T-helper 1 cell treated with Interleukin-12 subunit alpha and Interleukin-12 subunit beta and Interleukin-4 antibody, amounts not matched to agents 30 μg/mL and 1 μg/mL, for 36 hours (primary cell): ENCODE data around the gene RER1.
A peak's percentile ranks its signal among the peaks of the same experiment; 100 is the strongest.

ENCODE experiments used
- H3K27ac Mint-ChIP-seq: one replicate; pipeline ENCODE4 v1.8.0; 2021; ENCODE audit warnings: mild to moderate bottlenecking, mixed read lengths
- H3K27me3 Mint-ChIP-seq: one replicate; pipeline ENCODE4 v1.8.0; 2021; ENCODE audit warnings: low read depth, mixed read lengths
- H3K36me3 Mint-ChIP-seq: one replicate; pipeline ENCODE4 v1.8.0; 2021; ENCODE audit warnings: low read depth, mixed read lengths
- H3K4me1 Mint-ChIP-seq: one replicate; pipeline ENCODE4 v1.8.0; 2021; ENCODE audit warnings: low read depth, mixed read lengths
- H3K4me3 Mint-ChIP-seq: one replicate; pipeline ENCODE4 v1.8.0; 2021; ENCODE audit warnings: mild to moderate bottlenecking, moderate library complexity, mixed read lengths
- H3K9me3 Mint-ChIP-seq: one replicate; pipeline ENCODE4 v1.8.0; 2021; ENCODE audit warnings: mixed read lengths

Gene RER1

GRCh38 chr1:2413495-2414296, 22.1 kb downstream of the RER1 start:
- H3K36me3 Mint-ChIP-seq, result peaks cover 2% of the 10 kb centered on the region
- peak overlapping the region; percentile 76 for H3K4me3 Mint-ChIP-seq
- peaks cover 28% of the 10 kb centered on the region for H3K4me1 Mint-ChIP-seq
- H3K9me3 Mint-ChIP-seq, result no peaks in the 10 kb centered on the region
- H3K27ac Mint-ChIP-seq, result peak overlapping the region; percentile 91
- H3K27me3 Mint-ChIP-seq, result no peaks in the 10 kb centered on the region

- Mint-ChIP-seq H3K36me3 (peaks cover 2% of the 10 kb centered on the region), H3K27me3 (no peaks in the 10 kb centered on the region), H3K4me1 (peaks cover 28% of the 10 kb centered on the region), H3K27ac (peak overlapping the region; percentile 91), H3K9me3 (no peaks in the 10 kb centered on the region), H3K4me3 (peak overlapping the region; percentile 76)
Observed at GRCh38 chr1:2414297-2414958, 22.8 kb downstream of the RER1 start.

- peaks cover 2% of the 10 kb centered on the region for H3K36me3 Mint-ChIP-seq
- peaks cover 27% of the 10 kb centered on the region for H3K4me1 Mint-ChIP-seq
- peak overlapping the region; percentile 94 for H3K27ac Mint-ChIP-seq
Observed at GRCh38 chr1:2415337-2415736, 23.7 kb downstream of the RER1 start.

GRCh38 chr1:2415801-2416208, 24.2 kb downstream of the RER1 start:
- no peaks in the 10 kb centered on the region for H3K9me3 Mint-ChIP-seq
- H3K4me1 Mint-ChIP-seq, result peaks cover 23% of the 10 kb centered on the region
- H3K4me3 Mint-ChIP-seq, result peak overlapping the region; percentile 86
- peak overlapping the region; percentile 94 for H3K27ac Mint-ChIP-seq
- H3K36me3 Mint-ChIP-seq, result peaks cover 2% of the 10 kb centered on the region
- no peaks in the 10 kb centered on the region for H3K27me3 Mint-ChIP-seq

More at GRCh38 chr1:2415337-2415736, 23.7 kb downstream of the RER1 start:
- Mint-ChIP-seq H3K9me3 (no peaks in the 10 kb centered on the region), H3K27me3 (no peaks in the 10 kb centered on the region), H3K4me3 (peak overlapping the region; percentile 86)

- peak overlapping the region; percentile 94 for H3K27ac Mint-ChIP-seq
- no peaks in the 10 kb centered on the region for H3K9me3 Mint-ChIP-seq
- peaks cover 23% of the 10 kb centered on the region for H3K4me1 Mint-ChIP-seq
- H3K27me3 Mint-ChIP-seq, result no peaks in the 10 kb centered on the region
- H3K36me3 Mint-ChIP-seq, result peaks cover 2% of the 10 kb centered on the region
- peak overlapping the region; percentile 86 for H3K4me3 Mint-ChIP-seq
Observed at GRCh38 chr1:2416403-2416802, 24.8 kb downstream of the RER1 start.

GRCh38 chr1:2417083-2417832, 25.6 kb downstream of the RER1 start:
- Mint-ChIP-seq H3K27me3 (no peaks in the 10 kb centered on the region), H3K4me1 (peaks cover 23% of the 10 kb centered on the region), H3K4me3 (peak overlapping the region; percentile 86), H3K9me3 (no peaks in the 10 kb centered on the region), H3K36me3 (peaks cover 2% of the 10 kb centered on the region), H3K27ac (peak overlapping the region; percentile 94)

- no peak overlapping the region for H3K4me3 Mint-ChIP-seq
- H3K4me1 Mint-ChIP-seq, result peaks cover 23% of the 10 kb centered on the region
- no peaks in the 10 kb centered on the region for H3K27me3 Mint-ChIP-seq
- no peak overlapping the region for H3K27ac Mint-ChIP-seq
- H3K36me3 Mint-ChIP-seq, result peaks cover 2% of the 10 kb centered on the region
- H3K9me3 Mint-ChIP-seq, result peaks cover 1% of the 10 kb centered on the region
Observed at GRCh38 chr1:2417833-2418225, 26.2 kb downstream of the RER1 start.

- Mint-ChIP-seq H3K36me3 (peaks cover 2% of the 10 kb centered on the region), H3K27me3 (no peaks in the 10 kb centered on the region), H3K4me1 (peaks cover 23% of the 10 kb centered on the region), H3K27ac (no peak overlapping the region), H3K9me3 (peaks cover 5% of the 10 kb centered on the region), H3K4me3 (no peak overlapping the region)
Observed at GRCh38 chr1:2418791-2419320, 27.2 kb downstream of the RER1 start.

GRCh38 chr1:2419416-2419815, 27.8 kb downstream of the RER1 start:
- Mint-ChIP-seq H3K27ac (no peak overlapping the region), H3K27me3 (no peaks in the 10 kb centered on the region), H3K36me3 (peaks cover 2% of the 10 kb centered on the region), H3K4me1 (peaks cover 18% of the 10 kb centered on the region), H3K9me3 (peaks cover 5% of the 10 kb centered on the region), H3K4me3 (no peak overlapping the region)

- Mint-ChIP-seq H3K36me3 (no peaks in the 10 kb centered on the region), H3K4me1 (no peaks in the 10 kb centered on the region), H3K9me3 (peaks cover 5% of the 10 kb centered on the region), H3K27me3 (no peaks in the 10 kb centered on the region), H3K4me3 (no peak overlapping the region), H3K27ac (no peak overlapping the region)
Observed at GRCh38 chr1:2422523-2422922, 30.9 kb downstream of the RER1 start.

- Mint-ChIP-seq H3K27ac (no peak overlapping the region), H3K27me3 (no peaks in the 10 kb centered on the region), H3K36me3 (peaks cover 2% of the 10 kb centered on the region), H3K4me1 (no peaks in the 10 kb centered on the region), H3K9me3 (peaks cover 10% of the 10 kb centered on the region), H3K4me3 (no peak overlapping the region)
Observed at GRCh38 chr1:2425892-2426291, 34.3 kb downstream of the RER1 start.

- no peak overlapping the region for H3K27ac Mint-ChIP-seq
- H3K4me1 Mint-ChIP-seq, result no peaks in the 10 kb centered on the region
- H3K4me3 Mint-ChIP-seq, result no peak overlapping the region
- peaks cover 2% of the 10 kb centered on the region for H3K36me3 Mint-ChIP-seq
- no peaks in the 10 kb centered on the region for H3K27me3 Mint-ChIP-seq
- H3K9me3 Mint-ChIP-seq, result peaks cover 10% of the 10 kb centered on the region
Observed at GRCh38 chr1:2426540-2426939, 34.9 kb downstream of the RER1 start.

- no peaks in the 10 kb centered on the region for H3K4me1 Mint-ChIP-seq
- H3K9me3 Mint-ChIP-seq, result peaks cover 10% of the 10 kb centered on the region
- no peaks in the 10 kb centered on the region for H3K27me3 Mint-ChIP-seq
- peaks cover 2% of the 10 kb centered on the region for H3K36me3 Mint-ChIP-seq
- no peak overlapping the region for H3K27ac Mint-ChIP-seq
- no peak overlapping the region for H3K4me3 Mint-ChIP-seq
Observed at GRCh38 chr1:2427051-2427450, 35.4 kb downstream of the RER1 start.

- Mint-ChIP-seq H3K4me1 (no peaks in the 10 kb centered on the region), H3K27ac (no peak overlapping the region), H3K4me3 (no peak overlapping the region), H3K36me3 (peaks cover 2% of the 10 kb centered on the region), H3K9me3 (peaks cover 7% of the 10 kb centered on the region), H3K27me3 (no peaks in the 10 kb centered on the region)
Observed at GRCh38 chr1:2427976-2428375, 36.3 kb downstream of the RER1 start.
